GM18511 (cell line): ENCODE data around the gene SLC7A4.
"Not testable (repeated sequence)": the region's sequence is repeated elsewhere in the genome, so short reads cannot be mapped to it uniquely, and the experiment has no call there.

Experiments used
- ATAC-seq: cut with Tn5 transposase; IDR thresholded peaks from one replicate; pipeline ENCODE4 v1.9.1; 2021; ENCODE audit warnings: mild to moderate bottlenecking, moderate library complexity; ENCODE audit not compliant: unreplicated experiment

Gene SLC7A4

DNA sequence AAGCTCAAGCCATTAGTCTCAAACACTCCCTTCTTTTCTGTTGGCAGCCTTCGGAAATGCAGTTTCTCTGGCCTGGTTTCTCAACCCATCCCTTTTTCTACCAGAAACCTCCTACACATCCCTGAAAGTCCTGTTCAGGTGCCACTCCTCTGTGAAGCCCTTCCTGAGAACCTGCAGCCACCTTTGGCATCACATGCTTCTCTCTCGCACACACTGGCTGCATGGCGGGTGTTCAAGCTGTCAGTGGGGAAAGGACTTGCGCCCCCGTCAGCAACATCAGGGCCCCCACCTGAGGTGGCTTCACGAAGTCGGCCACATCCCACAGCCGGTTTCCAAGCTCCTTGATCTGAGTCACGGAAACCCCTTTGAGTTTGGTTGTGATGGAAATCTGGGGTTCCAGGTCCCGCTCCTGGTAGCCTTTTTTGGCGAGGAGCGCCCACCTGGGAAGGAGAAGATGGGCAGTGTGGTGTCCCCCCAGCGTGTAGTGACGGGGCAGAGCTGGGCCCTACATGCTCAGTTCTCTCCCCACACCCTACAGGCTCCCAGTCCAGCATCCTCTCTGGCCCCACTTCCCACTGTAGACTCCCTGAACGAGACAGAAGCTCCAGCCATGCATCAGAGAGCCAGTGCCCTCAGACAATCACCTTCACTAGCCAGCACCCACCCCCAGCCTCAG is 11.6 kb upstream of the SLC7A4 start:
- no peak for ATAC-seq

GRCh38 chr22:21042978-21043859 is 10.9 kb upstream of the SLC7A4 start:
- ATAC-seq = no peak

- ATAC-seq = no peak
These were observed 9.6 kb upstream of the SLC7A4 start for GRCh38 chr22:21041937-21042336.

- ATAC-seq = not testable (repeated sequence)
These were observed 6.8 kb upstream of the SLC7A4 start for GRCh38 chr22:21039158-21039557.

- ATAC-seq = no peak
These were observed 6.0 kb upstream of the SLC7A4 start for GRCh38 chr22:21038405-21038804.

GRCh38 chr22:21034989-21035388 is 2.6 kb upstream of the SLC7A4 start:
- ATAC-seq = no peak

DNA sequence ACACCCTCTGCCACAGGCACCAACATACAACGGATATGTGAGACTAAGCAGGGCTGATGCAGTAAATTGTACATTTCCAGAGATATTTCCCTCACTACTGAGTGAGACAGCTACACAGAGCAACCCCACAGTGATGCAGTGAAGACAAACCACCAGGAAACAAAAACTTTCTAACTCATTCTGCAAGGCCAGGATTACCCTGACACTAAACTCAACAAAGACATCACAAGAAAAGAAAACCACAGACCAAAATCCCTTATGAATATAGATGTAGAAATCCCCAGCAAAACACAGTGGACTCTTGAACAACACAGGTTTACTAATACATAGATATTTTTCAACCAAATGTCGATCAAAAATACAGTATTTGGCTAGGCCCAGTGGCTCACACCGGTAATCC is 1.5 kb upstream of the SLC7A4 start:
- ATAC-seq = no peak

- ATAC-seq = no peak
These were observed 717 bp upstream of the SLC7A4 start for GRCh38 chr22:21032868-21033688.

DNA sequence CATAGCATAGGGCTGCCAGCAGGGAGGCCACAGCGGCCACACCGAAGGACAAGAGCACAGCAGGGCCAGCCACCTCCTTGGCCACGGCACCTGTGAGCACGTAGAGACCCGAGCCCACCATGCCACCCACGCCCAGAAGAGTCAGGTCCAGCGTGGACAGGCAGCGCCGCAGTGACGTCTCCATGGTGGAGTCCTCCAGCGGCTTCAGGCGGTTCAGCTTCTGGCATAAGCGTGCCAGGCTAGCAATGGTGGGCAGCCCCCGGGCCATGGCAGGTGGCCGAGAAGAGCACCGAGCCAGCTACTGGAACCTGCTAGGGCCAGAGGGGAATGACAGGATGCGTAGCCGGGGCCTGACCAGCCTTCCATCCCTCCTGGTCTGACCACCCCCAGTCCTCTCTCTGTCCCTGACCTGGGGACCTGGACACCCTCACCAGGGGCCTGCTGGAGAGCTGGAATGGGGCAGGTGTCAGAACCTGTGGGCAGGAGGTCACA is 770 bp downstream of the SLC7A4 start:
- ATAC-seq = no peak

- ATAC-seq = no peak
These were observed 1.5 kb downstream of the SLC7A4 start for GRCh38 chr22:21030621-21031544.

GRCh38 chr22:21030032-21030431 is 2.3 kb downstream of the SLC7A4 start:
- ATAC-seq = no peak

GRCh38 chr22:21029486-21030025 is 2.8 kb downstream of the SLC7A4 start:
- ATAC-seq = no peak

- no peak for ATAC-seq
These were observed 3.8 kb downstream of the SLC7A4 start for GRCh38 chr22:21028277-21029251.

DNA sequence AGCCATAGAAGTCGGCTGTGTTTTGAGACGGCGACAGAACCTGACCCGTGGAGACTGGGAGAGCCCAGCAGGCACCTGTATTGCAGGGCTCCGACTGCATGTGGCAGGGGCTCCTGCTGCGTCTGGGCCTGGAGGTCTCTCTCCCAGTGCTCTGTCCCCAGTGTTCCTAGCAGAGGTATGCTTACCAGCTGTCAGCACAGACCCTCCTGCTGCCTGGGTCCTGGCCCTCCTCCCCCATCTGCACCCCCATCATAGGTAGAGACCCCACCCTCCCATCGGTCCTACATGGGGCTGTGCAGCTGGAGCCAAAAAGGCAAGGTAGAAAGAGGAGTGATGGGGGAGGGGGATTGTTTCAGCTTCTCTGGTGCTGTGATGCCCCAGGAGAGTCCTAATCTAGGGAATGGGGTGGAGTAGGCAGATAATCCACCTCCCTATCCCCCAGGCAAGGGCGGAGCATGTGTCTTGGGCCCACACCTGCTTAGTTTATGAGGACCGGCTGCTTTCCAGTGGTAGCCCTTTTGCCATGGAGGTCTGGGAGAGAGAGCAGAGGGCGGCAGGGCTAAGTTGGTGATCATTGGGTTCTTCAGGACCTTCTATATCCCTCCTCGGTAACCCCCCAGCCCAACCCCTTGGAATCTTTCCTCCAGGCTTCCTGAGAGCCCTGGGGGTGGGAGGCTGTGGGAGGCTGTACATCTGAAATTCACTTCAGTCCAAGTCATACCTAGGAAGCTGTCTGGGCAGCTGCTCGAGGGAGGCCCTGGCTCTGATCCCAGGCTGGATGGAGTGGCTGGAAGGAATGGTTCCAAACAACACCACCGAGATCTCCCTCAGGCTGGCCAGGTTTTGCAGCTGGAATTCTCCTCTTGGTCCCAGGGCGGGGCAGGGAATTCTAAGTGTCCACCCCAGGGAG is 5.3 kb downstream of the SLC7A4 start:
- ATAC-seq = no peak

DNA sequence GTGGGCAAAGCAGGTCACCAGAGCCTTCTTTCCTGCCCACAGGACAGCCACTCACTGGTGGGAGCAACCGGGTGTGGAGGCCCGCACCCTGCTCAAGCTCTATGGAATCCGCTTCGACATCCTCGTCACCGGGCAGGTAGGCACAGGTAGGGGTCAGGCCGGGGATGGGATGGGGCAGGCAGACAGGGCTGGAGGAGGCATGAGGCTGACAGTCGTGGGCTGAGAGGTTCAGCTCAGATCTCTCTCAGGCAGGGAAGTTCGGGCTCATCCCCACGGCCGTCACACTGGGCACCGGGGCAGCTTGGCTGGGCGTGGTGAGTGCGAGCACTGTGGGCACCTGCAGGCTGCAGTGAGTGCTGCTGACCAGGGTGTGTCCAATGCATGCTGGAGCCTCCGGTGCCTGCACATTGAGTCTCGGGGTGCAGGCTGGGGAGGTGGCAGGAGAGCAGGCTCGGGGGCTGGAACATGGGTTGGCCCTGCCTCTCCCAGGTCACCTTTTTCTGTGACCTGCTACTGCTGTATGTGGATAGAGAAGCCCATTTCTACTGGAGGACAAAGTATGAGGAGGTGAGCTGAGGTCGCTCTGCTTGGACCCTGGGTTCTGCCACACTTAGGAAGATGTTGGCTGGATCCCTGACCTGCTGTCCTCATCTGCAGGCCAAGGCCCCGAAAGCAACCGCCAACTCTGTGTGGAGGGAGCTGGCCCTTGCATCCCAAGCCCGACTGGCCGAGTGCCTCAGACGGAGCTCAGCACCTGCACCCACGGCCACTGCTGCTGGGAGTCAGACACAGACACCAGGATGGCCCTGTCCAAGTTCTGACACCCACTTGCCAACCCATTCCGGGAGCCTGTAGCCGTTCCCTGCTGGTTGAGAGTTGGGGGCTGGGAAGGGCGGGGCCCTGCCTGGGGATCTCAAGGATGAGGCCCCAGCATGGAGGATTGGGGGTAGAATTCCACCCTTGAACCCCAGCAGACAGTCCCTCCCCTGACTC is 6.3 kb downstream of the SLC7A4 start:
- no peak for ATAC-seq

- no peak for ATAC-seq
These were observed 7.1 kb downstream of the SLC7A4 start for GRCh38 chr22:21025266-21025665.
